GM21619 (cell line): ENCODE measurements around the gene MRLN.
"Not testable (repeated sequence)": the region's sequence is repeated elsewhere in the genome, so short reads cannot be mapped to it uniquely, and the experiment has no call there.

Experiments
- ATAC-seq: cut with Tn5 transposase; IDR thresholded peaks from one replicate; pipeline ENCODE4 v1.9.1; 2021; ENCODE audit not compliant: unreplicated experiment

The MRLN gene

GRCh38 chr10:59753267-59753666 lies at the start of gene MRLN:
Gene MRLN (minus strand): TSS chr10:59753455.
- no peak for ATAC-seq

- ATAC-seq = no peak
These were observed 47.9 kb upstream of the MRLN start for GRCh38 chr10:59801171-59801570.

- ATAC-seq = no peak
These were observed 46.2 kb upstream of the MRLN start for GRCh38 chr10:59799421-59799820.

GRCh38 chr10:59793919-59794318 lies 40.7 kb upstream of the MRLN start:
- ATAC-seq = no peak

- ATAC-seq = no peak
These were observed 39.6 kb upstream of the MRLN start for GRCh38 chr10:59792812-59793211.

GRCh38 chr10:59791601-59792000 lies 38.3 kb upstream of the MRLN start:
- no peak for ATAC-seq

- ATAC-seq = not testable (repeated sequence)
These were observed 36.8 kb upstream of the MRLN start for GRCh38 chr10:59790080-59790479.

GRCh38 chr10:59788914-59789313 lies 35.7 kb upstream of the MRLN start:
- ATAC-seq = not testable (repeated sequence)

GRCh38 chr10:59787032-59787431 lies 33.8 kb upstream of the MRLN start:
- not testable (repeated sequence) for ATAC-seq

- ATAC-seq = not testable (repeated sequence)
These were observed 32.2 kb upstream of the MRLN start for GRCh38 chr10:59785476-59785875.

GRCh38 chr10:59781511-59781910 lies 28.3 kb upstream of the MRLN start:
- no peak for ATAC-seq

GRCh38 chr10:59779756-59780533 lies 26.7 kb upstream of the MRLN start:
- no peak for ATAC-seq

- no peak for ATAC-seq
These were observed 21.2 kb upstream of the MRLN start for GRCh38 chr10:59774451-59774850.

- ATAC-seq = no peak
These were observed 19.8 kb upstream of the MRLN start for GRCh38 chr10:59773088-59773487.

GRCh38 chr10:59771162-59771807 lies 18.0 kb upstream of the MRLN start:
- no peak for ATAC-seq

- no peak for ATAC-seq
These were observed 17.4 kb upstream of the MRLN start for GRCh38 chr10:59770689-59771088.

- ATAC-seq = no peak
These were observed 9.2 kb upstream of the MRLN start for GRCh38 chr10:59762505-59762904.

- ATAC-seq = no peak
These were observed 4.7 kb upstream of the MRLN start for GRCh38 chr10:59757966-59758365.

- no peak for ATAC-seq
These were observed 1.7 kb upstream of the MRLN start for GRCh38 chr10:59754951-59755350.

GRCh38 chr10:59752278-59752940 lies 846 bp downstream of the MRLN start:
- no peak for ATAC-seq

GRCh38 chr10:59750155-59750945 lies 2.9 kb downstream of the MRLN start:
- no peak for ATAC-seq
